GM12875 (cell line): Measurements from ENCODE around the gene HEBP2.

Experiments used
- H3K4me3 ChIP-seq: one replicate; pipeline ENCODE4 v1.5.1; 2011; ENCODE audit warnings: low read depth, low read length, control low read depth
- CTCF ChIP-seq: IDR thresholded peaks from 2 replicates; pipeline ENCODE4 v1.5.1; 2011; ENCODE audit warnings: low read depth, mild to moderate bottlenecking, control low read depth, inconsistent platforms, low read length, moderate library complexity, borderline replicate concordance; ENCODE audit not compliant: insufficient read depth

HEBP2 gene

GRCh38 chr6:138386897-138387296, 17.1 kb upstream of the HEBP2 start:
- TF ChIP-seq CTCF, result no peak
- H3K4me3 ChIP-seq, result no peak overlapping the region

GRCh38 chr6:138387577-138388368, 16.2 kb upstream of the HEBP2 start:
- H3K4me3 ChIP-seq, result no peak overlapping the region
- no peak for TF ChIP-seq CTCF

- H3K4me3 ChIP-seq, result no peak overlapping the region
- no peak for TF ChIP-seq CTCF
Measured at GRCh38 chr6:138389551-138389950, 14.5 kb upstream of the HEBP2 start.

GRCh38 chr6:138393871-138394783, 9.9 kb upstream of the HEBP2 start:
- no peak overlapping the region for H3K4me3 ChIP-seq
- TF ChIP-seq CTCF, result no peak

DNA sequence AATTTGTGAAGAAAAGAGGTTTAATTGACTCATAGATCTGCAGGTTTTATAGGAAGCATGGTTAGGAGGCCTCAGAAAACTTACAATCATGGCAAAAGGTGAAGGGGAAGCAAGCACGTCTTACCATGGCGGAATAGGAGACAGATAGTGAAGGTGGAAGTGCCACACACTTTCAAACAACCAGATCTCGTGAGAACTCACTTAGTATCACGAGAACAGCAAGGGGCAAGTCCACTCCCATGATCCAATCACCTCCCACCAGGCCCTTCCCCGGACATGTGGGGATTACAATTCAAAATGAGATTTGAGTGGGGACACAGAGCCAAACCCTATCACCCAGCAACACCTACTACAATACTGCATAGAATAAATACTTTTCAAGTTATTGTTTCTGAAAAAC, 7.3 kb upstream of the HEBP2 start:
- no peak for TF ChIP-seq CTCF
- no peak overlapping the region for H3K4me3 ChIP-seq

GRCh38 chr6:138397128-138398122, 6.6 kb upstream of the HEBP2 start:
- no peak for TF ChIP-seq CTCF
- H3K4me3 ChIP-seq, result no peak overlapping the region
